RWPE1 (cell line): ENCODE results near the gene GUCA1C.

Source experiments
- CTCF ChIA-PET: fragments of 350-600 bp; sonication (Branson Sonifier 250); formaldehyde crosslinking; extraction: SDS; loops from one replicate; lab custom pipeline; 2021; lab: Yijun Ruan, JAX
- POLR2A ChIA-PET: fragments of 400-600 bp; formaldehyde crosslinking; extraction: SDS; loops from one replicate; lab custom pipeline; 2020; ENCODE audit warnings: antibody characterized with exemption; ENCODE audit not compliant: low non-redundant PET; lab: Yijun Ruan, JAX
- DNase-seq: peaks from one replicate; pipeline ENCODE4 v3.0.0; 2012; ENCODE audit warnings: low spot score
- H3K27ac ChIP-seq: fragments of 450-650 bp; 2 replicates; pipeline ENCODE4 v1.5.1; 2017
- CTCF ChIP-seq: fragments of 450-650 bp; conservative IDR thresholded peaks from 2 replicates; pipeline ENCODE4 v1.5.1; 2017; ENCODE audit warnings: low read depth, mild to moderate bottlenecking

Gene GUCA1C

GRCh38 chr3:108897883-108898282 is 55.8 kb downstream of the GUCA1C start:
- POLR2A ChIA-PET, result no interaction called here
- CTCF ChIA-PET, result interaction anchor here (0.6 kb wide), 1 partner anchor 1392 kb away, joined by 3 read pairs; no protein-coding TSS in a partner anchor
- no peak for DNase-seq
- no peak overlapping the region for H3K27ac ChIP-seq
- no peak for TF ChIP-seq CTCF

GRCh38 chr3:108894981-108895380 is 58.7 kb downstream of the GUCA1C start:
- ChIA-PET CTCF (interaction anchor here (0.7 kb wide), 1 partner anchor 864 kb away, joined by 3 read pairs; no protein-coding TSS in a partner anchor), POLR2A (no interaction called here)
- no peak for DNase-seq
- no peak overlapping the region for H3K27ac ChIP-seq
- no peak for TF ChIP-seq CTCF

GRCh38 chr3:108891833-108892232 is 61.8 kb downstream of the GUCA1C start:
- CTCF ChIA-PET, result interaction anchor here (1.5 kb wide), 1 partner anchor 23 kb away, joined by 3 read pairs; no protein-coding TSS in a partner anchor
- DNase-seq, result no peak

GRCh38 chr3:108887777-108888176 is 65.9 kb downstream of the GUCA1C start:
- ChIA-PET CTCF (no interaction called here), POLR2A (no interaction called here)

More at GRCh38 chr3:108891833-108892232, 61.8 kb downstream of the GUCA1C start:
- no peak for TF ChIP-seq CTCF
- POLR2A ChIA-PET, result no interaction called here
- no peak overlapping the region for H3K27ac ChIP-seq

GRCh38 chr3:108887121-108887520 is 66.6 kb downstream of the GUCA1C start:
- no peak for TF ChIP-seq CTCF
- ChIA-PET POLR2A (no interaction called here), CTCF (no interaction called here)
- no peak for DNase-seq
- no peak overlapping the region for H3K27ac ChIP-seq

More at GRCh38 chr3:108887777-108888176, 65.9 kb downstream of the GUCA1C start:
- no peak for TF ChIP-seq CTCF
- no peak overlapping the region for H3K27ac ChIP-seq
- DNase-seq, result no peak

GRCh38 chr3:108883373-108883772 is 70.3 kb downstream of the GUCA1C start:
- DNase-seq, result no peak
- TF ChIP-seq CTCF, result no peak
- ChIA-PET CTCF (no interaction called here), POLR2A (no interaction called here)
- H3K27ac ChIP-seq, result no peak overlapping the region

GRCh38 chr3:108882762-108883161 is 70.9 kb downstream of the GUCA1C start:
- DNase-seq, result no peak
- H3K27ac ChIP-seq, result no peak overlapping the region
- POLR2A ChIA-PET, result no interaction called here
- CTCF ChIA-PET, result no interaction called here
- TF ChIP-seq CTCF, result no peak
